Endodermal cell (in vitro differentiated cells): ENCODE results near the gene TAL1. TPM values are rescaled to one million over a fixed set of nuclear protein-coding genes. Genes with fewer than 3 reads are reported as not detected.
A peak's percentile ranks its signal among the peaks of the same experiment; 100 is the strongest.

ENCODE experiments used
- DNase-seq: peaks from one replicate; pipeline ENCODE4 v3.0.0-alpha.2; 2017
- H3K27ac ChIP-seq: 2 replicates; pipeline ENCODE4 v1.5.1; 2013; ENCODE audit warnings: mild to moderate bottlenecking, low read depth, low read length, moderate library complexity
- H3K27me3 ChIP-seq: 2 replicates; pipeline ENCODE4 v1.6.1; 2013; ENCODE audit warnings: mild to moderate bottlenecking, low read length, moderate library complexity; ENCODE audit not compliant: insufficient read depth, control insufficient read depth, poor library complexity, severe bottlenecking
- H3K36me3 ChIP-seq: 2 replicates; pipeline ENCODE4 v1.7.0; 2013; ENCODE audit warnings: mild to moderate bottlenecking, low read length, moderate library complexity; ENCODE audit not compliant: control insufficient read depth, insufficient read depth
- H3K4me1 ChIP-seq: one replicate; pipeline ENCODE4 v1.7.0; 2013; ENCODE audit warnings: low read length; ENCODE audit not compliant: control insufficient read depth, insufficient read depth
- H3K4me3 ChIP-seq: 2 replicates; pipeline ENCODE4 v1.5.1; 2013; ENCODE audit warnings: mild to moderate bottlenecking, low read length, moderate library complexity
- H3K9ac ChIP-seq: 2 replicates; pipeline ENCODE4 v1.6.1; 2013; ENCODE audit warnings: mild to moderate bottlenecking, low read length, moderate library complexity; ENCODE audit not compliant: poor library complexity, severe bottlenecking; ENCODE audit errors: extremely low read depth
- H3K9me3 ChIP-seq: 2 replicates; pipeline ENCODE4 v1.6.1; 2013; ENCODE audit warnings: mild to moderate bottlenecking, low read length, moderate library complexity; ENCODE audit not compliant: control insufficient read depth
- H3K27ac Mint-ChIP-seq: 2 replicates; pipeline ENCODE4 v1.8.0; 2020; ENCODE audit warnings: mixed read lengths
- H3K27me3 Mint-ChIP-seq: 2 replicates; pipeline ENCODE4 v1.8.0; 2021; ENCODE audit warnings: mild to moderate bottlenecking, mixed read lengths; ENCODE audit not compliant: insufficient read depth
- H3K36me3 Mint-ChIP-seq: 2 replicates; pipeline ENCODE4 v1.8.0; 2020; ENCODE audit warnings: low read depth, mixed read lengths
- H3K4me1 Mint-ChIP-seq: 2 replicates; pipeline ENCODE4 v1.8.0; 2020; ENCODE audit warnings: mixed read lengths
- H3K4me3 Mint-ChIP-seq: 2 replicates; pipeline ENCODE4 v1.8.0; 2020; ENCODE audit warnings: mild to moderate bottlenecking, moderate library complexity, mixed read lengths
- H3K9me3 Mint-ChIP-seq: 2 replicates; pipeline ENCODE4 v1.8.0; 2020; ENCODE audit warnings: mild to moderate bottlenecking, mixed read lengths
- CTCF ChIP-seq: fragments of 200-600 bp; sonication (generic); conservative IDR thresholded peaks from 2 replicates; pipeline ENCODE4 v1.5.0; 2021; ENCODE audit warnings: antibody characterized with exemption, mild to moderate bottlenecking
- WGBS, 2 experiments: methylation state at CpG; one replicate each; pipeline versions ENCODE4 v1.1.5 to v1.1.7; 2013; ENCODE audit warnings: missing lambda C conversion rate in 2 of 2, mixed read lengths in 1 of 2; ENCODE audit not compliant: insufficient coverage in 1 of 2, insufficient read length in 1 of 2; 5-methylcytosine and 5-hydroxymethylcytosine counted together
- total RNA-seq, 2 donors: library from RNA; stranded (reverse); fragmentation: NEBNext Ultra II Directional in 1 of 2; extraction: Animal tissue kit (Norgen Biotek cat#: 25700) in 1 of 2; gene quantifications; 2 replicates in 1 of 2; 3 replicates in 1 of 2; pipeline ENCODE4 v1.2.1, GENCODE V29; 2021

The TAL1 gene
- total RNA-seq, 2 donors from 2014 or later: 0.04 TPM; not detected in 1

- Histone ChIP-seq H3K36me3 (no peaks in the 10 kb centered on the region), H3K27ac (no peak overlapping the region), H3K4me1 (no peaks in the 10 kb centered on the region), H3K9me3 (no peaks in the 10 kb centered on the region), H3K9ac (no peak overlapping the region), H3K4me3 (no peak overlapping the region), H3K27me3 (peaks cover 12% of the 10 kb centered on the region)
- peaks cover 8% of the 10 kb centered on the region for H3K4me1 Mint-ChIP-seq
- no peak overlapping the region for H3K4me3 Mint-ChIP-seq
- TF ChIP-seq CTCF: no peak
- peaks cover 5% of the 10 kb centered on the region for H3K9me3 Mint-ChIP-seq
- 82 to 90% methylated on average over 3 to 5 of the region's 5 CpGs for WGBS, 2 experiments
- DNase-seq: peak; percentile 58
- H3K27ac Mint-ChIP-seq: no peak overlapping the region
- H3K27me3 Mint-ChIP-seq: peaks cover 46% of the 10 kb centered on the region
- H3K36me3 Mint-ChIP-seq: no peaks in the 10 kb centered on the region
Measured at GRCh38 chr1:47184090-47184821, 47.8 kb downstream of the TAL1 start.

GRCh38 chr1:47183308-47184089 is 48.5 kb downstream of the TAL1 start:
- H3K4me3 ChIP-seq: no peak overlapping the region
- Mint-ChIP-seq H3K36me3 (no peaks in the 10 kb centered on the region), H3K27me3 (peaks cover 49% of the 10 kb centered on the region), H3K27ac (no peak overlapping the region), H3K4me1 (peaks cover 9% of the 10 kb centered on the region), H3K4me3 (no peak overlapping the region), H3K9me3 (peaks cover 5% of the 10 kb centered on the region)
- H3K4me1 ChIP-seq: no peaks in the 10 kb centered on the region
- 84 to 96% methylated on average over 7 to 11 of the region's 11 CpGs for WGBS, 2 experiments
- H3K27me3 ChIP-seq: peaks cover 12% of the 10 kb centered on the region
- no peaks in the 10 kb centered on the region for H3K9me3 ChIP-seq
- DNase-seq: no peak
- no peak overlapping the region for H3K27ac ChIP-seq
- H3K9ac ChIP-seq: no peak overlapping the region
- no peak for TF ChIP-seq CTCF
- no peaks in the 10 kb centered on the region for H3K36me3 ChIP-seq

GRCh38 chr1:47182676-47183235 is 49.3 kb downstream of the TAL1 start:
- Mint-ChIP-seq H3K36me3 (no peaks in the 10 kb centered on the region), H3K9me3 (peaks cover 5% of the 10 kb centered on the region), H3K4me3 (no peak overlapping the region), H3K4me1 (peaks cover 9% of the 10 kb centered on the region), H3K27ac (no peak overlapping the region), H3K27me3 (peaks cover 49% of the 10 kb centered on the region)
- no peak overlapping the region for H3K9ac ChIP-seq
- H3K36me3 ChIP-seq: no peaks in the 10 kb centered on the region
- 79 to 84% methylated on average over 6 to 7 of the region's 7 CpGs for WGBS, 2 experiments
- no peak overlapping the region for H3K4me3 ChIP-seq
- TF ChIP-seq CTCF: no peak
- H3K27ac ChIP-seq: no peak overlapping the region
- H3K9me3 ChIP-seq: no peaks in the 10 kb centered on the region
- peaks cover 12% of the 10 kb centered on the region for H3K27me3 ChIP-seq
- no peak for DNase-seq
- no peaks in the 10 kb centered on the region for H3K4me1 ChIP-seq
